ENCODE results near the gene RIMBP2.

DNA sequence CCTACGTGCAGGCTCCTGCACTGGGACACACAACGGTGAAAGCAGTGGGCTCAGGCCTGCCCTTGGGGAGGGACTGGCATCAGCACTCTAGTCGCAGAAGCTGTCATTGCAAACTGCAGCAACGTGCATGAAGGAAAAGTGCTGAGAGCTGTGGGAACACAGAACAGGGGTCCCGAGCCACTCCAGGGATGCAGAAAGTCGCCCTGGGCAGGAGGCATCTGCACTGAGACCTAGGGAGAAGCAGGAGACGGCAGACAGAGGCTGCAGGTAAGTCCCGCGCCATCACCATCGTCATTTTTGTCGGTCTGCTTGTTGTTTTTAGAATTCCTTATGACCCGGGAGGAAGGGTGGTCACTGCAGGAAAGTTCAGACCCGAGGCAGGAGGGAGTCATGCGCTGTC lies 21.6 kb upstream of the RIMBP2 start:
- TF ChIP-seq CTCF (IDR thresholded peaks at IDR 0.05; ENCODE audit: low read length): no peak
- TF ChIP-seq EZH2 (optimal IDR thresholded peaks at IDR 0.05; ENCODE audit: low read depth, low read length): no peak
- no peak for TF ChIP-seq EZH2phosphoT487 (IDR thresholded peaks at IDR 0.05; ENCODE audit: low read length)
